ENCODE data around the gene EOGT. TPM values are rescaled to one million over a fixed set of nuclear protein-coding genes. Genes with fewer than 3 reads are reported as not detected.

Gene EOGT
- total and polyA plus RNA-seq, 7 donors, result 10.2 to 33.0 (median 13.9) TPM

GRCh38 chr3:68953816-68954444 lies 59.6 kb downstream of the EOGT start:
- no peaks in the 10 kb centered on the region for H3K4me1 ChIP-seq
- no peaks in the 10 kb centered on the region for H3K36me3 ChIP-seq (ENCODE audit: insufficient read depth in 1 of 2, low read depth in 1 of 2)
- peaks cover 0 to 3% (median 0%) of the 10 kb centered on the region in 3 donors for H3K27me3 ChIP-seq (ENCODE audit: insufficient read depth in 3 of 3, low read length in 2 of 3)
- no peak overlapping the region for H3K4me3 ChIP-seq
- intact Hi-C loops (cut with DNase I), result no loop called here
- WGBS, 3 donors, result 47 to 57% (median 54%) methylated on average over 6 of the region's 6 CpGs
- no peaks in the 10 kb centered on the region for H3K9me3 ChIP-seq
- no peak for TF ChIP-seq CTCF (IDR thresholded peaks at IDR 0.05)
- no peak for ATAC-seq
- DNase-seq, result no peak
- no peak overlapping the region for H3K27ac ChIP-seq

DNA sequence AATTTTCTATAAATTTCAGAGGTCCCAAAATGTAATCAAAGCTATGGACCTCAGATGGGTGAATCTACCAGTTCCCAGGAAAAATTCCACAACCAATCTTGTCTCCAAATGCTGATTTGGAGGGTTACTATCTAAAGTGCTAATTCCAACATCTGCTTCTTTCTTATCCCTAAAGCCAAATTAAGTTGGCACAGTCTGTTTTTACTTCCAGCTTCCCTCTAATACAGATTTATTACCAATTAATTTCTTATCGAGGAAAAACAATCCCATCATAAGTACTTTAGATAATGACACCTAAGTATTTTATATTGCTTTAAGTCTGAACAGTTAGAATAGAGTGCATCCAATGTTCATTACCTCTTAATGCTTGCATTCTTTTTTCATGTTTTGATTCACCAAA lies 68.3 kb downstream of the EOGT start:
- DNase-seq (no peak), ATAC-seq (no peak)
- Histone ChIP-seq H3K9me3 (no peaks in the 10 kb centered on the region), H3K4me1 (no peaks in the 10 kb centered on the region), H3K27ac (no peak overlapping the region), H3K27me3 (ENCODE audit: insufficient read depth in 3 of 3, low read length in 2 of 3) (peaks cover 0 to 2% (median 0%) of the 10 kb centered on the region in 3 donors), H3K36me3 (ENCODE audit: insufficient read depth in 1 of 2, low read depth in 1 of 2) (no peaks in the 10 kb centered on the region), H3K4me3 (no peak overlapping the region)
- TF ChIP-seq CTCF (IDR thresholded peaks at IDR 0.05), result no peak
- 30 to 69% (median 61%) methylated on average over 1 of the region's 1 CpG for WGBS, 3 donors
- intact Hi-C loops (cut with DNase I), result no loop called here

GRCh38 chr3:68943753-68944500 lies 69.6 kb downstream of the EOGT start:
- DNase-seq (no peak), ATAC-seq (no peak)
- TF ChIP-seq CTCF (IDR thresholded peaks at IDR 0.05), result no peak
- H3K9me3 ChIP-seq, result no peaks in the 10 kb centered on the region
- no peaks in the 10 kb centered on the region for H3K36me3 ChIP-seq (ENCODE audit: insufficient read depth in 1 of 2, low read depth in 1 of 2)
- H3K27ac ChIP-seq, result no peak overlapping the region
- peaks cover 0 to 2% (median 0%) of the 10 kb centered on the region in 3 donors for H3K27me3 ChIP-seq (ENCODE audit: insufficient read depth in 3 of 3, low read length in 2 of 3)
- 92 to 94% (median 92%) methylated on average over 1 of the region's 1 CpG for WGBS, 3 donors
- intact Hi-C loops (cut with DNase I), result no loop called here
- H3K4me3 ChIP-seq, result no peak overlapping the region
- H3K4me1 ChIP-seq, result no peaks in the 10 kb centered on the region

DNA sequence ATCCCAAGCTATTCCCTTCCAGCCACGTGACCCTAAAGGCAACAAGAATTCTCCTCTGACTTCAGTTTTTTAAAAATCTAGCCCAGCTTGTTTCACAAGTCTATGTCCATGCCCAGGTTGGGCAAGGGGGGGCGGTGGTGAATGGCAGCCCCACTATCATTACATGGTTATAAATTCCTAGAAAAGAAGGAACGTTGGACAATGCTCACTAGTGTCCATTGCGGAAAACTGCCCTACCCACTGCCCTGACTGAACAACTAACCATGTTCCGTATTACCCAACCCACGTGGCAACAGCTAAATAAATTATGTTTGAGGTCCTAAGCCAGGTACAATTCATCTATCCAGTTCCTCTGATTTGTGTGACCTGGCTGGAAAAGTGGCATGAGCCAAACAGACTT lies 72.4 kb downstream of the EOGT start:
- Histone ChIP-seq H3K36me3 (ENCODE audit: insufficient read depth in 1 of 2, low read depth in 1 of 2) (no peaks in the 10 kb centered on the region), H3K4me3 (no peak overlapping the region), H3K9me3 (no peaks in the 10 kb centered on the region), H3K27ac (no peak overlapping the region), H3K27me3 (ENCODE audit: insufficient read depth in 3 of 3, low read length in 2 of 3) (peaks cover 0 to 5% (median 2%) of the 10 kb centered on the region in 3 donors), H3K4me1 (no peaks in the 10 kb centered on the region)
- intact Hi-C loops (cut with DNase I), result no loop called here
- WGBS, 3 donors, result 76 to 85% (median 84%) methylated on average over 6 of the region's 6 CpGs
- ATAC-seq (no peak), DNase-seq (no peak)
- no peak for TF ChIP-seq CTCF (IDR thresholded peaks at IDR 0.05)
